Esophagus squamous epithelium (tissue), 5 donors: ENCODE data around the gene C16orf46. TPM values are rescaled to one million over a fixed set of nuclear protein-coding genes. Genes with fewer than 3 reads are reported as not detected.

Source experiments
- DNase-seq: peaks from one replicate; lab custom pipeline; 2025; lab: John Stamatoyannopoulos, UW
- H3K27ac ChIP-seq, 4 donors: fragments of 200-600 bp; sonication (generic); one replicate each; pipeline ENCODE4 v1.5.1; 2016 to 2019; ENCODE audit warnings: mild to moderate bottlenecking in 1 of 4
- H3K27me3 ChIP-seq, 4 donors: fragments of 200-600 bp; sonication (generic); 1 replicate in 3 of 4; 2 replicates in 1 of 4; pipeline versions ENCODE4 v1.5.1 to v1.6.0; 2017 to 2021; ENCODE audit warnings: antibody characterized with exemption in 1 of 4
- H3K36me3 ChIP-seq, 3 donors: fragments of 200-600 bp; sonication (generic); one replicate each; pipeline ENCODE4 v1.5.1; 2016 to 2019
- H3K4me1 ChIP-seq, 3 donors: fragments of 200-600 bp; sonication (generic); one replicate each; pipeline ENCODE4 v1.5.1; 2017 to 2019
- H3K4me3 ChIP-seq, 4 donors: fragments of 200-600 bp; sonication (generic); 1 replicate in 3 of 4; 2 replicates in 1 of 4; pipeline ENCODE4 v1.5.1; 2016 to 2019; ENCODE audit warnings: mild to moderate bottlenecking in 2 of 4, moderate library complexity in 1 of 4
- H3K9me3 ChIP-seq, 3 donors: fragments of 200-600 bp; sonication (generic); one replicate each; pipeline ENCODE4 v1.5.1; 2016 to 2019
- POLR2A ChIP-seq, 4 donors: fragments of 450-650 bp; IDR thresholded peaks; one replicate each; pipeline ENCODE4 v1.6.1; 2017; ENCODE audit warnings: antibody characterized with exemption in 4 of 4, mild to moderate bottlenecking in 4 of 4, moderate library complexity in 3 of 4
- WGBS, 2 donors: methylation state at CpG; one replicate each; pipeline ENCODE4 v1.1.5; 2018; 5-methylcytosine and 5-hydroxymethylcytosine counted together
- intact Hi-C: fragments of 100-400 bp; cut with DNase I; formaldehyde crosslinking; loops from one replicate; pipeline ENCODE4 v1.15.0; 2022
- total RNA-seq, 4 donors: library from RNA; depleted of rRNA; stranded (reverse); fragments of >200 nt; gene quantifications; one replicate each; pipeline ENCODE4 v1.1.0, GENCODE V29; 2016
- TF ChIP-seq, protein P1 (sequence below), 6 experiments: fragments of 450-650 bp in 4 of 6; fragments of 200-600 bp in 2 of 6; sonication (generic) in 2 of 6; IDR thresholded peaks; one replicate each; pipeline ENCODE4 v1.5.1; 2016 to 2019; ENCODE audit warnings: antibody characterized with exemption in 6 of 6, mild to moderate bottlenecking in 4 of 6, moderate library complexity in 4 of 6
- donor health status: DM: yes; HTN: yes; CAD: no.

Gene C16orf46
- total RNA-seq, 4 donors from 2014 or later: 0.26 to 5.1 (median 0.38) TPM; not detected in 1

DNA sequence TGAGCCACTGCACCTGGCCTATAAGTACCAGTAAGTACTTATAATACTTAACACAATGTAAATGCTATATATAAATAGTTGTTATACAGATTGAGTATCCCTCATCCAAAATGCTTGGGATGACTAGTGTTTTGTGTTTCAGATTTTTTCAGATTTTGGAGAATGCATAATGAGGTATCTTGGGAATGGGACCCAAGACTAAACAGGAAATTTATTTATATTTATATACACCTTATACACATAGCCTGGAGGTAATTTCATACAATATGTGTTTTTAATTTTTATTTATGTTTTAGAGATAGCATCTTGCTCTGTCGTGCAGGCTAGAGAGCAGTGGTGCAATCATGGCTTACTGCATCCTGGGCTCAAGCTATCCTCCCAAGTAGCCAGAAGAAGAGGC lies 28.9 kb upstream of the C16orf46 start:
- Histone ChIP-seq H3K27me3 (no peaks in the 10 kb centered on the region), H3K9me3 (no peaks in the 10 kb centered on the region), H3K27ac (no peak overlapping the region), H3K36me3 (no peaks in the 10 kb centered on the region), H3K4me1 (no peaks in the 10 kb centered on the region), H3K4me3 (no peak overlapping the region)
- TF ChIP-seq, protein P1, sequence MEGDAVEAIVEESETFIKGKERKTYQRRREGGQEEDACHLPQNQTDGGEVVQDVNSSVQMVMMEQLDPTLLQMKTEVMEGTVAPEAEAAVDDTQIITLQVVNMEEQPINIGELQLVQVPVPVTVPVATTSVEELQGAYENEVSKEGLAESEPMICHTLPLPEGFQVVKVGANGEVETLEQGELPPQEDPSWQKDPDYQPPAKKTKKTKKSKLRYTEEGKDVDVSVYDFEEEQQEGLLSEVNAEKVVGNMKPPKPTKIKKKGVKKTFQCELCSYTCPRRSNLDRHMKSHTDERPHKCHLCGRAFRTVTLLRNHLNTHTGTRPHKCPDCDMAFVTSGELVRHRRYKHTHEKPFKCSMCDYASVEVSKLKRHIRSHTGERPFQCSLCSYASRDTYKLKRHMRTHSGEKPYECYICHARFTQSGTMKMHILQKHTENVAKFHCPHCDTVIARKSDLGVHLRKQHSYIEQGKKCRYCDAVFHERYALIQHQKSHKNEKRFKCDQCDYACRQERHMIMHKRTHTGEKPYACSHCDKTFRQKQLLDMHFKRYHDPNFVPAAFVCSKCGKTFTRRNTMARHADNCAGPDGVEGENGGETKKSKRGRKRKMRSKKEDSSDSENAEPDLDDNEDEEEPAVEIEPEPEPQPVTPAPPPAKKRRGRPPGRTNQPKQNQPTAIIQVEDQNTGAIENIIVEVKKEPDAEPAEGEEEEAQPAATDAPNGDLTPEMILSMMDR (IDR thresholded peaks at IDR 0.05): no peak
- no peak for TF ChIP-seq POLR2A (IDR thresholded peaks at IDR 0.05)
- no peak for DNase-seq
- intact Hi-C loops: no loop called here
- 71 to 81% methylated on average over 1 of the region's 1 CpG for WGBS, 2 donors

DNA sequence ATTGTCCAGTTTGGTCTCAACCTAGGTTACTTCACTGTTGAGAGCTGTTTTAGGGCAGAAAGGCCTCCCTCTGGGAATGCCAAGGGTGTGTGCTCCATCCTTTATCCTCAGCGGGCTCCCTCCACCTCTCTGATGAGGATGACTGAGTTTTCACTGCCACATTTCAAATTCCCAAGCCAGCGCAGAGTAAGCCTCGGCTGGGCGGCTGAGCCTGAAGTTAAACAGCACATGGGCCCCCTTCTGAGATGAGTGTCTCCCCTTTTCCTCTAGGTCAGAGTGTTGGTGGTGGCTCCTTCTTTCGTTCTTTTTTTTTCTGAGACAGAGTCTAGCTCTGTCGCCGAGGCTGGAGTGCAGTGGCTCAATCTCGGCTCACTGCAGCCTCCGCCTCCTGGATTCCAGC lies 24.7 kb upstream of the C16orf46 start:
- no peak overlapping the region for H3K27ac ChIP-seq
- no peaks in the 10 kb centered on the region for H3K27me3 ChIP-seq
- intact Hi-C loops: no loop called here
- H3K36me3 ChIP-seq: no peaks in the 10 kb centered on the region
- no peak overlapping the region for H3K4me3 ChIP-seq
- H3K4me1 ChIP-seq: peaks cover 4 to 7% (median 7%) of the 10 kb centered on the region in 3 donors
- WGBS, 2 donors: 87 to 95% methylated on average over 7 to 9 of the region's 9 CpGs
- TF ChIP-seq POLR2A (IDR thresholded peaks at IDR 0.05): no peak
- TF ChIP-seq, protein P1 (IDR thresholded peaks at IDR 0.05): no peak
- no peak for DNase-seq
- no peaks in the 10 kb centered on the region for H3K9me3 ChIP-seq

DNA sequence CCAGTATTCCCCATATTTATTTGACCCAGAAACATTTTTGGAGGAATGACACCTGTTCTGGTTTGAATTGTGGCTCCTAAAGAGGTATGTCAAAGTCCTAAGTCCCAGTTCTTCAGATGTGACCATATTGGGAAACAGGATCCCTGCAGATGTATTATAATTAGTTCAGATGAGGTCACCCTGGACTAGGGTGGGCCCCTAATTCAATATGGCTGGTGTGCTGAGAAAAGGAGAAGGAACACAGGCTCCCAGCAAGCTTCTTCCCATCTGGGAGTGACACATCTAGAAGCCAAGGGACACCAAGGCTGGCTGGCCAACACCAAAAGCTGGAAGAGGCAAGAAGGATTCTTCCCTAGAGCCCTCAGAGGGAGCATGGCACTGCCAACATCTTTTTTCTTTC lies 22.9 kb upstream of the C16orf46 start:
- no peak overlapping the region for H3K27ac ChIP-seq
- intact Hi-C loops: no loop called here
- H3K36me3 ChIP-seq: no peaks in the 10 kb centered on the region
- DNase-seq: no peak
- H3K27me3 ChIP-seq: no peaks in the 10 kb centered on the region
- no peak overlapping the region for H3K4me3 ChIP-seq
- H3K9me3 ChIP-seq: no peaks in the 10 kb centered on the region
- peaks cover 5 to 12% (median 8%) of the 10 kb centered on the region in 3 donors for H3K4me1 ChIP-seq
- no peak for TF ChIP-seq POLR2A (IDR thresholded peaks at IDR 0.05)
- TF ChIP-seq, protein P1 (IDR thresholded peaks at IDR 0.05): no peak

DNA sequence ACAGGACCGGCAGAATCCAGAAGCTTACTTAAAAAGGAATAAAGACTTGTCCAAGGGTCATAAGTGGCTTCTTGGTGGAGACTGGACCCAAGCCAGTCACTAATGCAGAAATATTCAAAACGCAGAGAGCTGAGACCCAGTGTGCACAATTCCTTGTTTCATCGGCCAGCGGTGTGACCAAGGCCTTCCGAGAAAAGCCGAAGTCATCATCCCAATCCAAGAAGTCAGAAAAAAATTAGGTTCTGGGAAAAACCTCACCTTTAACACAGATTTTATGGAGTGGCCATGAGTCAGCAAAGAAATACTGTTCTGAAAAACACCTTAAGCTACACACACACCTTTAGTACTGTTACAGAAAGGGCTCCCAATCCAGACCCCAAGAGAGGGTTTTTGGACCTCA lies 20.2 kb upstream of the C16orf46 start:
- no peak for DNase-seq
- Histone ChIP-seq H3K27me3 (no peaks in the 10 kb centered on the region), H3K4me1 (peaks cover 5 to 15% (median 8%) of the 10 kb centered on the region in 3 donors), H3K4me3 (no peak overlapping the region), H3K36me3 (no peaks in the 10 kb centered on the region), H3K9me3 (no peaks in the 10 kb centered on the region), H3K27ac (peak overlapping the region in 2 of 4 donors; percentile 72 to 89)
- TF ChIP-seq, protein P1 (IDR thresholded peaks at IDR 0.05): no peak
- TF ChIP-seq POLR2A (IDR thresholded peaks at IDR 0.05): no peak
- 86 to 97% methylated on average over 5 to 6 of the region's 6 CpGs for WGBS, 2 donors
- intact Hi-C loops: no loop called here

DNA sequence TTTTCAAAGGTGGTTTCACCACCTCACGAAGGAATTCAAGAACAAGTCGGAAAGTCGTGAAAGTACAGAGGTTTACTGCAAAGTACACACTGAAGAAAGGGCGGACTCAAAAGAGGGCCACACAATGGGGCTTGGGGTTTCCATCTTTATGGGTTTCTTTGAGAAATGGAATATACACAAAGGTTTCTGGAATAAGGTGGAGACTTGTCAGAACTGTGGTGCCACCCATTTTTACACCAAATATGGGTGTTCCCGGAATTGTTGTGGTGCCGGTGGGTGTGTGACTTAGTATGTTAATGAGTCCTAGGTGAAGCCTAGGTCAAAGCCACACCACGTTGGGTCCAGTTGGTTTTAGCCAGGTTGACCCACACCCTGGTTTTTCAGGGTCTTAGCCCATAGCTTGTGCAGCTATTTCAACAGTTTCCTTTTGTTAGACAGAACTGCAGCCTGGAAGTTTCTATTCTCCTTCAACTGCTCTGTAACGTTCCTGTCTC lies 19.7 kb upstream of the C16orf46 start:
- peak overlapping the region; percentile 70 to 89 (median 82) for H3K4me3 ChIP-seq

More for the DNA sequence above, 19.7 kb upstream of the C16orf46 start:
- Histone ChIP-seq H3K4me1 (peaks cover 5 to 15% (median 8%) of the 10 kb centered on the region in 3 donors), H3K36me3 (no peaks in the 10 kb centered on the region), H3K27ac (peak overlapping the region; percentile 72 to 89 (median 84)), H3K9me3 (no peaks in the 10 kb centered on the region), H3K27me3 (no peaks in the 10 kb centered on the region)
- TF ChIP-seq, protein P1 (IDR thresholded peaks at IDR 0.05): no peak
- no peak for TF ChIP-seq POLR2A (IDR thresholded peaks at IDR 0.05)
- intact Hi-C loops: no loop called here
- WGBS, 2 donors: 43 to 48% methylated on average over 8 of the region's 8 CpGs
- no peak for DNase-seq
